H1 (cell line): ENCODE data around the gene TYK2. TPM values are rescaled to one million over a fixed set of nuclear protein-coding genes. Genes with fewer than 3 reads are reported as not detected.

ENCODE experiments used
- CTCF ChIA-PET: fragments of 300-600 bp; sonication (Branson Sonifier 250); formaldehyde crosslinking; loops from one replicate; lab custom pipeline; 2021; ENCODE audit not compliant: partially characterized antibody; lab: Charles Lee
- POLR2A ChIA-PET: fragments of 300-600 bp; sonication (Branson Sonifier 250); formaldehyde crosslinking; loops from one replicate; lab custom pipeline; 2021; ENCODE audit warnings: inconsistent platforms; ENCODE audit not compliant: partially characterized antibody; lab: Charles Lee
- DNase-seq, 2 experiments: peaks; one replicate each; pipeline versions ENCODE4 v3.0.0 to v3.0.0-alpha.2; 2010 to 2022; ENCODE audit warnings: low spot score in 2 of 2, low read depth in 1 of 2, mixed read lengths in 1 of 2
- FAIRE-seq: peaks from 2 replicates; lab custom pipeline; 2011; peaks lifted over from hg19 to GRCh38; lab: Jason Lieb, UNC
- H2AFZ ChIP-seq: 2 replicates; pipeline ENCODE4 v1.8.1; 2012; ENCODE audit warnings: low read length, inconsistent platforms
- H2AK5ac ChIP-seq: 2 replicates; pipeline ENCODE4 v1.6.1; 2013; ENCODE audit warnings: low read depth, low read length
- H2BK120ac ChIP-seq: replicated peaks from 2 replicates; pipeline ENCODE3; 2013; ENCODE audit warnings: low read depth, low read length, inconsistent platforms
- H2BK12ac ChIP-seq: 2 replicates; pipeline ENCODE4 v1.6.1; 2013; ENCODE audit warnings: low read depth, low read length
- H2BK15ac ChIP-seq: 2 replicates; pipeline ENCODE4 v1.6.1; 2013; ENCODE audit warnings: low read length
- H2BK20ac ChIP-seq: 2 replicates; pipeline ENCODE4 v1.6.1; 2013; ENCODE audit warnings: low read length
- H2BK5ac ChIP-seq: 2 replicates; pipeline ENCODE4 v1.6.1; 2013; ENCODE audit warnings: low read depth, low read length
- H3K14ac ChIP-seq: 2 replicates; pipeline ENCODE4 v1.6.1; 2013; ENCODE audit warnings: inconsistent platforms; ENCODE audit not compliant: insufficient read length
- H3K18ac ChIP-seq: 2 replicates; pipeline ENCODE4 v1.6.1; 2013; ENCODE audit warnings: low read length; ENCODE audit errors: extremely low read depth
- H3K23ac ChIP-seq: 2 replicates; pipeline ENCODE4 v1.6.1; 2013; ENCODE audit warnings: inconsistent platforms; ENCODE audit not compliant: insufficient read length
- H3K23me2 ChIP-seq: 2 replicates; pipeline ENCODE4 v1.6.1; 2013; ENCODE audit warnings: low read depth, low read length
- H3K27ac ChIP-seq: 2 replicates; pipeline ENCODE4 v1.6.1; 2011; ENCODE audit warnings: low read depth, low read length, inconsistent platforms
- H3K27me3 ChIP-seq, 4 experiments: replicated peaks in 1 of 4; 1 replicate in 1 of 4; 2 replicates in 3 of 4; pipeline versions ENCODE4 v1.6.1 to v1.8.1; 2011 to 2013; ENCODE audit warnings: low read length in 3 of 4, mild to moderate bottlenecking in 3 of 4, inconsistent platforms in 2 of 4, mixed read lengths in 2 of 4, moderate library complexity in 1 of 4; ENCODE audit not compliant: control insufficient read depth in 3 of 4, insufficient read depth in 3 of 4; ENCODE audit errors: extremely low read depth in 1 of 4
- H3K36me3 ChIP-seq, 4 experiments: 2 replicates each; pipeline versions ENCODE4 v1.6.1 to v1.8.1; 2011 to 2013; ENCODE audit warnings: mild to moderate bottlenecking in 4 of 4, low read length in 3 of 4, moderate library complexity in 2 of 4, control low read depth in 1 of 4, inconsistent platforms in 1 of 4; ENCODE audit not compliant: insufficient read depth in 4 of 4, control insufficient read depth in 2 of 4
- H3K4ac ChIP-seq: replicated peaks from 2 replicates; pipeline ENCODE3; 2013; ENCODE audit warnings: low read length, low read depth, mixed read lengths, inconsistent platforms; ENCODE audit not compliant: insufficient read length
- H3K4me1 ChIP-seq, 4 experiments: replicated peaks in 1 of 4; 1 replicate in 1 of 4; 2 replicates in 3 of 4; pipeline versions ENCODE4 v1.6.1 to v1.8.1; 2011 to 2013; ENCODE audit warnings: low read length in 3 of 4, inconsistent platforms in 2 of 4, mixed read lengths in 1 of 4; ENCODE audit not compliant: insufficient read depth in 4 of 4, control insufficient read depth in 3 of 4
- H3K4me2 ChIP-seq, 2 experiments: 2 replicates each; pipeline versions ENCODE4 v1.6.1 to v1.8.1; 2011 to 2013; ENCODE audit warnings: low read depth in 2 of 2, low read length in 2 of 2, control low read depth in 1 of 2, inconsistent platforms in 1 of 2, mild to moderate bottlenecking in 1 of 2; ENCODE audit not compliant: insufficient read depth in 1 of 2
- H3K4me3 ChIP-seq, 4 experiments: fragments of 200-600, 300-600 bp in 1 of 4; sonication (generic), shearing (Covaris generic), sonication (Bioruptor Twin) in 1 of 4; 2 replicates each; pipeline versions ENCODE4 v1.5.1 to v1.8.1; 2011 to 2016; ENCODE audit warnings: low read length in 4 of 4, low read depth in 3 of 4, control low read depth in 2 of 4, inconsistent platforms in 2 of 4, mild to moderate bottlenecking in 2 of 4, mixed read lengths in 1 of 4, moderate library complexity in 1 of 4; ENCODE audit not compliant: insufficient read depth in 2 of 4; ENCODE audit errors: extremely low read depth in 1 of 4
- H3K56ac ChIP-seq: replicated peaks from 2 replicates; pipeline ENCODE3; 2013; ENCODE audit warnings: low read depth, mild to moderate bottlenecking, mixed read lengths, low read length, inconsistent platforms; ENCODE audit not compliant: insufficient read length
- H3K79me1 ChIP-seq: 2 replicates; pipeline ENCODE4 v1.6.1; 2013; ENCODE audit warnings: low read depth, low read length, control low read depth
- H3K79me2 ChIP-seq, 2 experiments: 2 replicates each; pipeline versions ENCODE4 v1.6.1 to v1.8.1; 2012 to 2013; ENCODE audit warnings: low read length in 2 of 2, mild to moderate bottlenecking in 2 of 2, inconsistent platforms in 1 of 2; ENCODE audit not compliant: insufficient read depth in 2 of 2, control insufficient read depth in 1 of 2
- H3K9ac ChIP-seq, 4 experiments: replicated peaks in 1 of 4; 1 replicate in 1 of 4; 2 replicates in 3 of 4; pipeline versions ENCODE4 v1.6.1 to v1.8.1; 2011 to 2013; ENCODE audit warnings: low read depth in 3 of 4, low read length in 3 of 4, control low read depth in 2 of 4, mild to moderate bottlenecking in 2 of 4, moderate library complexity in 2 of 4, inconsistent platforms in 1 of 4; ENCODE audit errors: extremely low read depth in 1 of 4
- H3K9me3 ChIP-seq, 2 experiments: 2 replicates each; pipeline versions ENCODE4 v1.6.1 to v1.8.1; 2012 to 2013; ENCODE audit warnings: mild to moderate bottlenecking in 2 of 2, moderate library complexity in 2 of 2, control low read depth in 1 of 2, inconsistent platforms in 1 of 2, low read depth in 1 of 2, low read length in 1 of 2, mixed read lengths in 1 of 2; ENCODE audit not compliant: insufficient read depth in 2 of 2
- H4K20me1 ChIP-seq, 2 experiments: replicated peaks in 1 of 2; 2 replicates each; pipeline versions ENCODE3 to v1.8.1; 2011 to 2013; ENCODE audit warnings: inconsistent platforms in 2 of 2, low read length in 2 of 2, mild to moderate bottlenecking in 1 of 2; ENCODE audit not compliant: insufficient read depth in 2 of 2, control insufficient read depth in 1 of 2
- H4K5ac ChIP-seq: 2 replicates; pipeline ENCODE4 v1.6.1; 2013; ENCODE audit warnings: low read length, low read depth, mixed read lengths, inconsistent platforms; ENCODE audit not compliant: insufficient read length
- H4K8ac ChIP-seq: 2 replicates; pipeline ENCODE4 v1.8.0; 2013; ENCODE audit warnings: mild to moderate bottlenecking, moderate library complexity, low read length, inconsistent platforms; ENCODE audit not compliant: insufficient read depth; ENCODE audit errors: extremely low read depth
- H4K91ac ChIP-seq: replicated peaks from 2 replicates; pipeline ENCODE3; 2013; ENCODE audit warnings: low read length, mixed read lengths, inconsistent platforms; ENCODE audit not compliant: insufficient read length
- CBX8 ChIP-seq: fragments of 300-800, 300-1000 bp; sonication (generic); IDR thresholded peaks from 2 replicates; pipeline ENCODE4 v1.7.1; 2016; ENCODE audit warnings: low read depth, low read length, borderline replicate concordance
- CHD1 ChIP-seq: IDR thresholded peaks from 2 replicates; pipeline ENCODE4 v1.6.1; 2012; ENCODE audit warnings: low read depth, low read length, improper control_type of control experiment
- CREB1 ChIP-seq: IDR thresholded peaks from 2 replicates; pipeline ENCODE4 v1.6.1; 2012; ENCODE audit warnings: inconsistent platforms
- KDM1A ChIP-seq: fragments of 200-600, 300-600 bp; sonication (generic); IDR thresholded peaks from 2 replicates; pipeline ENCODE4 v1.7.1; 2016; ENCODE audit warnings: mild to moderate bottlenecking, low read length, borderline replicate concordance
- KDM4A ChIP-seq: IDR thresholded peaks from one replicate; pipeline ENCODE4 v1.7.1; 2012; ENCODE audit warnings: low read depth, mild to moderate bottlenecking, moderate library complexity, low read length, inconsistent platforms; ENCODE audit not compliant: severe bottlenecking
- POLR2AphosphoS5 ChIP-seq: IDR thresholded peaks from 2 replicates; pipeline ENCODE4 v1.6.1; 2011; ENCODE audit warnings: low read depth, low read length
- RNF2 ChIP-seq: fragments of 200-900, 300-1000 bp; sonication (generic); IDR thresholded peaks from 2 replicates; pipeline ENCODE4 v1.7.1; 2016; ENCODE audit warnings: borderline replicate concordance, low read depth, mild to moderate bottlenecking, antibody characterized with exemption, low read length; ENCODE audit not compliant: poor library complexity, severe bottlenecking; ENCODE audit errors: missing control alignments
- SIN3A ChIP-seq, 2 experiments: IDR thresholded peaks in 1 of 2; conservative IDR thresholded peaks in 1 of 2; 2 replicates each; pipeline ENCODE4 v1.6.1; 2011 to 2012; ENCODE audit warnings: low read length in 2 of 2, improper control_type of control experiment in 1 of 2, low read depth in 1 of 2, mild to moderate bottlenecking in 1 of 2
- SP2 ChIP-seq: IDR thresholded peaks from 2 replicates; pipeline ENCODE4 v1.6.1; 2012; ENCODE audit warnings: mild to moderate bottlenecking, low read length, inconsistent platforms
- SRF ChIP-seq: IDR thresholded peaks from 2 replicates; pipeline ENCODE4 v1.6.1; 2011; ENCODE audit warnings: mild to moderate bottlenecking, low read depth, low read length, moderate library complexity
- WGBS, 2 experiments: shearing (Covaris generic) in 1 of 2; methylation state at CpG; one replicate each; pipeline versions ENCODE4 v1.1.6 to v1.1.7; 2013 to 2015; ENCODE audit warnings: low lambda C conversion rate in 2 of 2, mixed read lengths in 2 of 2, inconsistent platforms in 1 of 2, low coverage in 1 of 2, missing lambda C conversion rate in 1 of 2; ENCODE audit not compliant: insufficient replicate concordance in 2 of 2, insufficient coverage in 1 of 2, insufficient read length in 1 of 2; ENCODE audit errors: extremely low coverage in 1 of 2, missing lambda C conversion rate in 1 of 2; 5-methylcytosine and 5-hydroxymethylcytosine counted together
- polyA plus RNA-seq, 7 experiments: library from polyadenylated mRNA; depleted of rRNA in 3 of 7; stranded (reverse) in 5 of 7; unstranded in 2 of 7; fragments of >200 nt in 5 of 7; fragments of 200-250 nt in 2 of 7; gene quantifications; 1 replicate in 5 of 7; 2 replicates in 1 of 7; 4 replicates in 1 of 7; pipeline versions ENCODE4 v1.2.1 to v1.2.3, GENCODE V29; 2011 to 2013; ENCODE audit warnings: missing spikeins in 2 of 7, mixed read lengths in 2 of 7
- total RNA-seq: library from RNA; stranded (reverse); fragmentation: NEBNext Ultra II Directional; extraction: Animal tissue kit (Norgen Biotek cat#: 25700); gene quantifications from 2 replicates; pipeline ENCODE4 v1.2.1, GENCODE V29; 2021

TYK2 gene
- total and polyA plus RNA-seq, 2 of the 8 experiments (the other 6 are each of a cell fraction or from before 2014, with no cell fraction given), result 32.1 to 40.8 TPM

DNA sequence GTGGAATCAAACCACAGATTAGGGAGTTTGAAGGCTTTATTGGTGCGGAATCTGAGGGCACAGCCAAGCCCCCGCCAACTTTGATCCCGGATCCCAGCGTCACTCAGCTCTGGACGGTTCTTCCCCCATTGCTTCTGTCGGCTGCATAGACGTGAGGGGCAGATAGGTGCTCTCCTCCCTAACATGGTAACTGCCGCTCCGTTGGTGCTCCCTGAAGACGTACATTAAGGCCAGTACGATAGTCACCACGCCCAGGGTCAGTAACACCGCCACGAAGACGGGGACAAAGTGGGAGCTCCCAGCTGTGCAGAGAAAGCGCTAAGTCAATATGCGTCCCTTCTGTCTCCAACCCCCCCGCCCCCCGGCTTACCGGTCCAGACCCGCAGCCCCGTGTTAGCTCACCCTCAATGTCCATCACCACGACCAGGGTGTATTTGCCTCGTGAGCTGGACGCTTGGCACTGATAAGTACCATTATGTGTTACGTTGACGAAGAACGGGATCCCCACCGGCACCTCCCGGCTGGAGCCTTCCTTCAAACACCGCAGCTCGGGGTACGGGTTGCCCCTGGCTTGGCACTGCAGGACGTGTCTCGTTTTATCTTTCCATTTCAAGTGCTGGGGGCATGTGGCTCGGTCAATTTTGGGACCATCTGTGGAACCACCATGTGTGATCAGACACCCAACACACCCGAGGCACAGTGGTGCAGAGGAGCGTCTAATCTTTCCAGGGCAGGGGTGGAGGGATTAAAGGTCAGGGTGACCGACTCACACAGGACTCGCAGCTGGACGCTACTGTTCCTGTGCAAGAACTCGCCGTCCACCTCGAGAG lies 46.4 kb downstream of the TYK2 start:
- Histone ChIP-seq H2BK15ac (peak overlapping the region; percentile 88; the same call in 1 of the 2 replicates), H3K4me2 (peak overlapping the region; percentile 91 to 93), H3K56ac (no peak overlapping the region), H3K36me3 (peaks cover 10 to 13% (median 11%) of the 10 kb centered on the region in 4 experiments; a peak in 7 of 8 replicates), H3K23me2 (peaks cover 13% of the 10 kb centered on the region), H3K4me1 (peaks cover 0 to 19% (median 7%) of the 10 kb centered on the region in 4 experiments; a peak in 6 of 7 replicates), H4K5ac (peak overlapping the region; percentile 29), H2AK5ac (no peak overlapping the region; the same call in 1 of the 2 replicates), H3K27me3 (peaks cover 0 to 3% (median 0%) of the 10 kb centered on the region in 4 experiments; a peak in 2 of 7 replicates), H2BK12ac (no peak overlapping the region), H3K18ac (no peak overlapping the region), H4K20me1 (peaks cover 6 to 12% of the 10 kb centered on the region in 2 experiments), H3K4me3 (peak overlapping the region; percentile 75 to 96 (median 90)), H2AFZ (peak overlapping the region; percentile 43; the same call in 1 of the 2 replicates), H2BK120ac (no peak overlapping the region), H3K79me2 (peaks cover 5 to 24% of the 10 kb centered on the region in 2 experiments), H2BK5ac (peak overlapping the region; percentile 61; the same call in 1 of the 2 replicates), H3K27ac (no peak overlapping the region), H2BK20ac (no peak overlapping the region), H3K14ac (no peak overlapping the region), H4K91ac (peak overlapping the region; percentile 70), H3K4ac (no peak overlapping the region), H3K79me1 (peaks cover 5% of the 10 kb centered on the region), H4K8ac (peak overlapping the region; percentile 78), H3K9me3 (no peaks in the 10 kb centered on the region), H3K9ac (peak overlapping the region in 2 of 4 experiments; percentile 10 to 34; a peak in 4 of 7 replicates), H3K23ac (no peak overlapping the region)
- ChIA-PET CTCF (interaction anchor here (0.8 to 4.9 kb wide), 18 partner anchors 10 to 82 kb away, joined by 3 to 21 read pairs (median 4); partner anchors contain the start of genes CDC37, ICAM1 and ICAM5), POLR2A (interaction anchor here (0.6 to 6.8 kb wide), 23 partner anchors 11 to 325 kb away, joined by 3 to 104 read pairs (median 4); partner anchors contain the start of genes CDC37, DNMT1, FDX2 and ICAM1)
- DNase-seq (peak in 1 of 2 experiments; percentile 63), FAIRE-seq (no peak)
- WGBS, 2 experiments, result 10% methylated on average over 39 of the region's 44 CpGs; no CpG with 5 or more reads in 1 of the 2 experiments
- TF ChIP-seq CHD1 (no peak), KDM1A (no peak), RNF2 (no peak), SIN3A (conservative IDR thresholded peaks at IDR 0.05 in 1 of 2, IDR thresholded peaks at IDR 0.05 in 1 of 2; ENCODE audit: low read depth in 1 of 2, low read length in 2 of 2) (no peak; a peak in 1 of 4 replicates), SP2 (no peak), KDM4A (no peak), CBX8 (no peak), CREB1 (peak; percentile 43; the same call in 1 of the 2 replicates), SRF (no peak), POLR2AphosphoS5 (no peak)
